Measurements from ENCODE around the gene OR52B2. TPM values are rescaled to one million over a fixed set of nuclear protein-coding genes. Genes with fewer than 3 reads are reported as not detected.

Gene OR52B2
- total RNA-seq, 4 donors from 2014 or later: not detected

GRCh38 chr11:6132431-6132830 lies 37.7 kb downstream of the OR52B2 start:
- no peak for TF ChIP-seq POLR2A (IDR thresholded peaks at IDR 0.05)
- no peak for TF ChIP-seq CTCF (IDR thresholded peaks at IDR 0.05)
- Histone ChIP-seq H3K9me3 (no peaks in the 10 kb centered on the region), H3K27me3 (no peaks in the 10 kb centered on the region), H3K4me1 (no peaks in the 10 kb centered on the region), H3K36me3 (no peaks in the 10 kb centered on the region), H3K27ac (no peak overlapping the region), H3K4me3 (no peak overlapping the region)
- WGBS, 2 donors: 56 to 93% methylated on average over 1 of the region's 1 CpG
- DNase-seq: no peak
- intact Hi-C loops (cut with DNase I): no loop called here

- H3K4me1 ChIP-seq: no peaks in the 10 kb centered on the region
- TF ChIP-seq POLR2A (IDR thresholded peaks at IDR 0.05) (no peak), CTCF (IDR thresholded peaks at IDR 0.05) (no peak)
- H3K4me3 ChIP-seq: no peak overlapping the region
- DNase-seq: no peak
- H3K27ac ChIP-seq: no peak overlapping the region
- intact Hi-C loops (cut with DNase I): no loop called here
- no peaks in the 10 kb centered on the region for H3K9me3 ChIP-seq
- H3K27me3 ChIP-seq: no peaks in the 10 kb centered on the region
- WGBS, 2 donors: 62 to 80% methylated on average over 1 of the region's 1 CpG
- no peaks in the 10 kb centered on the region for H3K36me3 ChIP-seq
These were observed 40.5 kb downstream of the OR52B2 start for GRCh38 chr11:6129635-6130034.

GRCh38 chr11:6129011-6129410 lies 41.1 kb downstream of the OR52B2 start:
- no peak overlapping the region for H3K4me3 ChIP-seq
- no peak for DNase-seq
- no peaks in the 10 kb centered on the region for H3K27me3 ChIP-seq
- WGBS, 2 donors: 86% methylated on average over 1 of the region's 1 CpG; no CpG with 5 or more reads in 1 of the 2 donors
- H3K9me3 ChIP-seq: no peaks in the 10 kb centered on the region
- intact Hi-C loops (cut with DNase I): no loop called here
- H3K27ac ChIP-seq: no peak overlapping the region
- TF ChIP-seq POLR2A (IDR thresholded peaks at IDR 0.05): no peak
- no peak for TF ChIP-seq CTCF (IDR thresholded peaks at IDR 0.05)
- H3K4me1 ChIP-seq: no peaks in the 10 kb centered on the region
- no peaks in the 10 kb centered on the region for H3K36me3 ChIP-seq

- H3K36me3 ChIP-seq: no peaks in the 10 kb centered on the region
- H3K27me3 ChIP-seq: no peaks in the 10 kb centered on the region
- H3K4me1 ChIP-seq: no peaks in the 10 kb centered on the region
- no peaks in the 10 kb centered on the region for H3K9me3 ChIP-seq
- intact Hi-C loops (cut with DNase I): no loop called here
- 25 to 37% methylated on average over 4 of the region's 4 CpGs for WGBS, 2 donors
- no peak overlapping the region for H3K4me3 ChIP-seq
- no peak overlapping the region for H3K27ac ChIP-seq
- DNase-seq: no peak
- TF ChIP-seq POLR2A (IDR thresholded peaks at IDR 0.05): no peak
These were observed 42.2 kb downstream of the OR52B2 start for GRCh38 chr11:6127881-6128280.

GRCh38 chr11:6124245-6124644 lies 45.9 kb downstream of the OR52B2 start:
- TF ChIP-seq CTCF (IDR thresholded peaks at IDR 0.05) (no peak), POLR2A (IDR thresholded peaks at IDR 0.05) (no peak)
- Histone ChIP-seq H3K27me3 (no peaks in the 10 kb centered on the region), H3K36me3 (no peaks in the 10 kb centered on the region), H3K4me3 (no peak overlapping the region), H3K27ac (no peak overlapping the region), H3K4me1 (no peaks in the 10 kb centered on the region), H3K9me3 (no peaks in the 10 kb centered on the region)
- intact Hi-C loops (cut with DNase I): no loop called here
- no peak for DNase-seq
- WGBS, 2 donors: 44 to 52% methylated on average over 3 of the region's 3 CpGs

Other genes with a start within 250 kb of the OR52B2 start
- not detected for gene OR56A3, start 228.1 kb downstream of the OR52B2 start, total RNA-seq
- not detected for gene OR56A5, start 201.8 kb downstream of the OR52B2 start, total RNA-seq
- gene OR52L1, start 183.3 kb downstream of the OR52B2 start, total RNA-seq: not detected
- gene OR56A4, start 163.4 kb downstream of the OR52B2 start, total RNA-seq: not detected
- gene OR56A1, start 139.6 kb downstream of the OR52B2 start, total RNA-seq: not detected
- not detected for gene OR56B4, start 62.6 kb downstream of the OR52B2 start, total RNA-seq
- gene OR52W1, start 28.9 kb upstream of the OR52B2 start, total RNA-seq: not detected
- gene C11orf42, start 35.2 kb upstream of the OR52B2 start, total RNA-seq: not detected
- gene FHIP1B, start 64.3 kb upstream of the OR52B2 start, total RNA-seq: 10 to 100 TPM in 3 of 4 donors, 1 to 10 TPM in 1; 8.3 to 33.5 (median 23.1) TPM
- under 1 TPM in 1 of 4 donors, not detected in 3; 0.38 TPM for gene CNGA4, start 68.8 kb upstream of the OR52B2 start, total RNA-seq
- gene CCKBR, start 89.5 kb upstream of the OR52B2 start, total RNA-seq: under 1 TPM in 2 of 4 donors, not detected in 2; 0.15 to 0.45 TPM
- 10 to 100 TPM; 16.6 to 65.0 (median 25.3) TPM for gene CAVIN3, start 150.2 kb upstream of the OR52B2 start, total RNA-seq
- gene SMPD1, start 220.1 kb upstream of the OR52B2 start, total RNA-seq: 10 to 100 TPM; 11.6 to 21.4 (median 14.3) TPM
- gene APBB1, start 248.8 kb upstream of the OR52B2 start, total RNA-seq: 10 to 100 TPM in 2 of 4 donors, 1 to 10 TPM in 2; 2.7 to 29.0 (median 9.9) TPM

Data from esophagus squamous epithelium (tissue), 5 donors.